Measurements from ENCODE around the gene TGM6. TPM values are rescaled to one million over a fixed set of nuclear protein-coding genes. Genes with fewer than 3 reads are reported as not detected.

Gene TGM6
- polyA plus RNA-seq, 1 donor (not counting 4 experiments of a cell fraction or from before 2014, with no cell fraction given) = not detected

DNA sequence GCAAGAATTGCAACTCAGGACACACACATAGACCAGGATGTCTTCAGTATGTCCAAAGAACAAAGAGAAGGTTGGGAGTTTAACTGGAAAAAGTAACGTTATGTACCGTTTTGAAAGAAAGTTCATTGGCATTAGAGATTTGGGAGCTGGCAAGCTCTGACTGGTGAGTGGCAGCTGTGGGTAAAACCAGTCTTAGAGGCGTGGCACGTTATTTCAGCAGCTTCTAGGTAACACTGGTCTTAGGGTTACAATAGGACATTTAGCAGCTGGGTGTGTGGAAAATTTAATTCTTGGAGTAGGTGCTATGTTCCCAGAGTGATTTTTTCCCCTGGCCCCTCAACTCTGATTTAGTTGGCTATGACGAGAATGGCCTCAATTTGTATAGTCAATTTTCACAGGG, 70.7 kb downstream of the TGM6 start:
- TF ChIP-seq EZH2 (IDR thresholded peaks at IDR 0.05; ENCODE audit: low read length) = no peak
- TF ChIP-seq, protein P1, sequence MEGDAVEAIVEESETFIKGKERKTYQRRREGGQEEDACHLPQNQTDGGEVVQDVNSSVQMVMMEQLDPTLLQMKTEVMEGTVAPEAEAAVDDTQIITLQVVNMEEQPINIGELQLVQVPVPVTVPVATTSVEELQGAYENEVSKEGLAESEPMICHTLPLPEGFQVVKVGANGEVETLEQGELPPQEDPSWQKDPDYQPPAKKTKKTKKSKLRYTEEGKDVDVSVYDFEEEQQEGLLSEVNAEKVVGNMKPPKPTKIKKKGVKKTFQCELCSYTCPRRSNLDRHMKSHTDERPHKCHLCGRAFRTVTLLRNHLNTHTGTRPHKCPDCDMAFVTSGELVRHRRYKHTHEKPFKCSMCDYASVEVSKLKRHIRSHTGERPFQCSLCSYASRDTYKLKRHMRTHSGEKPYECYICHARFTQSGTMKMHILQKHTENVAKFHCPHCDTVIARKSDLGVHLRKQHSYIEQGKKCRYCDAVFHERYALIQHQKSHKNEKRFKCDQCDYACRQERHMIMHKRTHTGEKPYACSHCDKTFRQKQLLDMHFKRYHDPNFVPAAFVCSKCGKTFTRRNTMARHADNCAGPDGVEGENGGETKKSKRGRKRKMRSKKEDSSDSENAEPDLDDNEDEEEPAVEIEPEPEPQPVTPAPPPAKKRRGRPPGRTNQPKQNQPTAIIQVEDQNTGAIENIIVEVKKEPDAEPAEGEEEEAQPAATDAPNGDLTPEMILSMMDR (optimal IDR thresholded peaks at IDR 0.05 in 1 of 3, IDR thresholded peaks at IDR 0.05 in 1 of 3, conservative IDR thresholded peaks at IDR 0.05 in 1 of 3; ENCODE audit: extremely low read depth in 1 of 3, insufficient read depth in 2 of 3, low read length in 3 of 3) = no peak
- Histone ChIP-seq H3K9me1 (ENCODE audit: control insufficient read depth, extremely low read depth, insufficient read depth, low read length) (no peaks in the 10 kb centered on the region), H3K27ac (ENCODE audit: control insufficient read depth, insufficient read depth, low read length) (no peak overlapping the region)

GRCh38 chr20:2451939-2452732, 71.4 kb downstream of the TGM6 start:
- dilution Hi-C loops (cut with MboI; ENCODE audit: extremely low pct_ligation_motif_present, low sequenced_read_pairs) = no loop called here
- H3K9me1 ChIP-seq (ENCODE audit: control insufficient read depth, extremely low read depth, insufficient read depth, low read length) = no peaks in the 10 kb centered on the region
- no peaks in the 10 kb centered on the region for H3K79me2 ChIP-seq (ENCODE audit: control insufficient read depth, insufficient read depth, low read length)
- no peak overlapping the region for H3K4me3 ChIP-seq (ENCODE audit: control insufficient read depth in 2 of 3, extremely low read depth in 1 of 3, insufficient read depth in 2 of 3, low read depth in 1 of 3, low read length in 3 of 3)
- H3K9me3 ChIP-seq (ENCODE audit: control insufficient read depth, low read depth, low read length) = no peaks in the 10 kb centered on the region
- H3K4me1 ChIP-seq (ENCODE audit: control insufficient read depth, extremely low read depth, insufficient read depth, low read length) = peaks cover 13% of the 10 kb centered on the region
- peak; percentile 88 for FAIRE-seq
- H2AFZ ChIP-seq (ENCODE audit: control insufficient read depth, low read length) = no peak overlapping the region
- no peak overlapping the region for H3K4me2 ChIP-seq (ENCODE audit: control insufficient read depth, extremely low read depth, insufficient read depth, low read depth, low read length)
- no peaks in the 10 kb centered on the region for H3K36me3 ChIP-seq (ENCODE audit: control insufficient read depth in 2 of 2, extremely low read depth in 1 of 2, insufficient read depth in 2 of 2, low read length in 2 of 2)
- H3K9ac ChIP-seq (ENCODE audit: control insufficient read depth, extremely low read depth, insufficient read depth, low read length) = no peak overlapping the region
- H3K27me3 ChIP-seq (ENCODE audit: control insufficient read depth, extremely low read depth, insufficient read depth, low read length) = no peaks in the 10 kb centered on the region
- H3K27ac ChIP-seq (ENCODE audit: control insufficient read depth, insufficient read depth, low read length) = no peak overlapping the region
- TF ChIP-seq, protein P1 (optimal IDR thresholded peaks at IDR 0.05 in 1 of 3, IDR thresholded peaks at IDR 0.05 in 1 of 3, conservative IDR thresholded peaks at IDR 0.05 in 1 of 3; ENCODE audit: extremely low read depth in 1 of 3, insufficient read depth in 2 of 3, low read length in 3 of 3) = peak; percentile 85 to 96 (median 89)
- TF ChIP-seq EZH2 (IDR thresholded peaks at IDR 0.05; ENCODE audit: low read length) = no peak
- no peak for DNase-seq (ENCODE audit: low read depth, low spot score)
- no peaks in the 10 kb centered on the region for H4K20me1 ChIP-seq (ENCODE audit: control insufficient read depth, extremely low read depth, insufficient read depth, low read length)

More for the DNA sequence above, 70.7 kb downstream of the TGM6 start:
- H2AFZ ChIP-seq (ENCODE audit: control insufficient read depth, low read length) = no peak overlapping the region
- H3K4me2 ChIP-seq (ENCODE audit: control insufficient read depth, extremely low read depth, insufficient read depth, low read depth, low read length) = no peak overlapping the region
- DNase-seq (ENCODE audit: low read depth, low spot score) = no peak
- FAIRE-seq = peak; percentile 41
- dilution Hi-C loops (cut with MboI; ENCODE audit: extremely low pct_ligation_motif_present, low sequenced_read_pairs) = no loop called here
- no peaks in the 10 kb centered on the region for H3K27me3 ChIP-seq (ENCODE audit: control insufficient read depth, extremely low read depth, insufficient read depth, low read length)
- peaks cover 13% of the 10 kb centered on the region for H3K4me1 ChIP-seq (ENCODE audit: control insufficient read depth, extremely low read depth, insufficient read depth, low read length)
- H3K36me3 ChIP-seq (ENCODE audit: control insufficient read depth in 2 of 2, extremely low read depth in 1 of 2, insufficient read depth in 2 of 2, low read length in 2 of 2) = no peaks in the 10 kb centered on the region
- H4K20me1 ChIP-seq (ENCODE audit: control insufficient read depth, extremely low read depth, insufficient read depth, low read length) = no peaks in the 10 kb centered on the region
- no peak overlapping the region for H3K9ac ChIP-seq (ENCODE audit: control insufficient read depth, extremely low read depth, insufficient read depth, low read length)
- no peak overlapping the region for H3K4me3 ChIP-seq (ENCODE audit: control insufficient read depth in 2 of 3, extremely low read depth in 1 of 3, insufficient read depth in 2 of 3, low read depth in 1 of 3, low read length in 3 of 3)
- H3K79me2 ChIP-seq (ENCODE audit: control insufficient read depth, insufficient read depth, low read length) = no peaks in the 10 kb centered on the region
- no peaks in the 10 kb centered on the region for H3K9me3 ChIP-seq (ENCODE audit: control insufficient read depth, low read depth, low read length)

All from keratinocyte (primary cell).